Breast epithelium (tissue), 3 donors: ENCODE measurements around the gene TMEM54.

Source experiments
- POLR2A ChIP-seq: fragments of 450-650 bp; IDR thresholded peaks from one replicate; pipeline ENCODE4 v1.6.1; 2016; ENCODE audit warnings: antibody characterized with exemption, mild to moderate bottlenecking, moderate library complexity
- TF ChIP-seq, protein P1 (sequence below), 3 donors: fragments of 450-650 bp; IDR thresholded peaks; one replicate each; pipeline ENCODE4 v1.5.1; 2016 to 2017; ENCODE audit warnings: antibody characterized with exemption in 3 of 3, mild to moderate bottlenecking in 3 of 3, moderate library complexity in 3 of 3

DNA sequence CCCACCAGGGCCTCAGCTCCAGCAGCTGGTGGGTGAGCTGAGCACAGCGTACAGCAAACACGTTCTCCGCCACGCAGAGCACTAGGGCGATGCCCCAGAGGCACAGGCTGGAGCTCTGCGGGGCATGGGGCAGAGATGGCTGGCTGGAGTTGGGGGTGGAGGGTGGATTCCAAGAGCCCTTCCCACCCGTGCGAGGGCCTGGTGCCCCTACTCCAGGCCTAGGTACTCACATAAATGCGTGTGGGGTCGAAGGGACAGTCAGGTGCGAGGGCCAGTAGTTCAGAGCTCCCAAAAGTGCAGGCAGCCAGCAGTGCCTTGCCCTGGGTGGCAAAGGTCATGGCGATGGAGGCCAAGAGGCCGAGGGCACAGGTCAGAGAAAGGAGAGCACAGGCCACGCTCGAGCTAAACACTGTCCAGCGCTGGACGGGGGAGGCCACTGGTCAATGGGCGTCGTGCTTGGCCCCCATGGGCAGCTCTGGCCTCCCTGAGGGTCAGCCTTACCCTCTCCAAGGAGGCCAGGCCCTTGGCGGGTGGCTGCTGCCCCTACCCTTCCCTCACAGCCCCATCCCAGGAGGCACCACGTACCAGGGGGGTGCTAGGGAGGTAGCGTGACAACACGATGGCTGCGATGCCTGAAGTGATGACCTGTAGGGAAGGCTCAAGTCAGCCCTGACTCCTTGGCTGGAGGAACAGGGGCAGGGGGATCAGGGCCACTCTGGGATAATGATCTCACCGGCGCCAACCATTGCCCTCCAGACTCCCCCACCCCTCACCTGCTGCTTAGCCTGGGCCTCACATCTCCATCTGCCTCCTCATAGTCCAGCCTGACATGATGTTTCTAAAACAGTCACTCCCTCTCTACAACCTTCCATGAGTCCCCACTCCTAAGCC is 5.6 kb downstream of the TMEM54 start:
- TF ChIP-seq, protein P1, sequence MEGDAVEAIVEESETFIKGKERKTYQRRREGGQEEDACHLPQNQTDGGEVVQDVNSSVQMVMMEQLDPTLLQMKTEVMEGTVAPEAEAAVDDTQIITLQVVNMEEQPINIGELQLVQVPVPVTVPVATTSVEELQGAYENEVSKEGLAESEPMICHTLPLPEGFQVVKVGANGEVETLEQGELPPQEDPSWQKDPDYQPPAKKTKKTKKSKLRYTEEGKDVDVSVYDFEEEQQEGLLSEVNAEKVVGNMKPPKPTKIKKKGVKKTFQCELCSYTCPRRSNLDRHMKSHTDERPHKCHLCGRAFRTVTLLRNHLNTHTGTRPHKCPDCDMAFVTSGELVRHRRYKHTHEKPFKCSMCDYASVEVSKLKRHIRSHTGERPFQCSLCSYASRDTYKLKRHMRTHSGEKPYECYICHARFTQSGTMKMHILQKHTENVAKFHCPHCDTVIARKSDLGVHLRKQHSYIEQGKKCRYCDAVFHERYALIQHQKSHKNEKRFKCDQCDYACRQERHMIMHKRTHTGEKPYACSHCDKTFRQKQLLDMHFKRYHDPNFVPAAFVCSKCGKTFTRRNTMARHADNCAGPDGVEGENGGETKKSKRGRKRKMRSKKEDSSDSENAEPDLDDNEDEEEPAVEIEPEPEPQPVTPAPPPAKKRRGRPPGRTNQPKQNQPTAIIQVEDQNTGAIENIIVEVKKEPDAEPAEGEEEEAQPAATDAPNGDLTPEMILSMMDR (IDR thresholded peaks at IDR 0.05) = no peak
- TF ChIP-seq POLR2A = no peak
